Measurements from ENCODE around the gene ARID2.

DNA sequence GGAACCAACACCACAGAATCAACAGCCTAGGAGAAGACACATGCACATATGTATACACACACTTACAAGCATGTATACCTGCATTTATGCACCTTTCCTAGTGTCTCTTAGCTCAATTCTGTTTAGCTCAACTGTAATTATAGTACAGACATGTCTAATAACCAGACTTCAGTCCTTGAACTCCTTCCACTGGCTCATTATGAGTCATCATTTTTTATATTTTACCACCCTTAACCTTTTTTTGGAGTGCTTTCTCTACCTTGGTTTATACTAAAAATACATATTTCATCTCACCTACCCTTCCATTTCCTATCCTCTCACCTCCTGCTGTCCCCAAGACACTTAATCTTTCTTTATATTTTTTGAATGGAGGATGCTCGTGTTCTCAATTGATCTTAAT lies 110.4 kb downstream of the ARID2 start:
- no peak for TF ChIP-seq POLR2A (IDR thresholded peaks at IDR 0.05)
- no peak for TF ChIP-seq CTCF (IDR thresholded peaks at IDR 0.05)

Data from right lobe of liver (tissue), 4 donors.